Smooth muscle cell (in vitro differentiated cells): ENCODE measurements around the gene PCDHGB5. TPM values are rescaled to one million over a fixed set of nuclear protein-coding genes. Genes with fewer than 3 reads are reported as not detected.
"Not testable (repeated sequence)": the region's sequence is repeated elsewhere in the genome, so short reads cannot be mapped to it uniquely, and the experiment has no call there.

Experiments used
- DNase-seq: peaks from one replicate; lab custom pipeline; 2025; ENCODE audit not compliant: unreplicated experiment; lab: John Stamatoyannopoulos, UW
- H2AFZ ChIP-seq: fragments of 200-600 bp; sonication (generic); 2 replicates; pipeline ENCODE4 v1.6.0; 2016; ENCODE audit warnings: antibody characterized with exemption, low read depth, mild to moderate bottlenecking
- H3F3A ChIP-seq: fragments of 200-600 bp; sonication (generic); 2 replicates; pipeline ENCODE4 v1.6.0; 2017; ENCODE audit warnings: antibody characterized with exemption, low read depth
- H3K27ac ChIP-seq: fragments of 200-600 bp; sonication (generic); 2 replicates; pipeline ENCODE4 v1.5.1; 2016; ENCODE audit warnings: low read depth, mild to moderate bottlenecking
- H3K27me3 ChIP-seq: fragments of 200-600 bp; sonication (generic); 2 replicates; pipeline ENCODE4 v1.6.1; 2016; ENCODE audit warnings: low read depth, mild to moderate bottlenecking
- H3K36me3 ChIP-seq: fragments of 200-600 bp; sonication (generic); 2 replicates; pipeline ENCODE4 v1.5.1; 2016; ENCODE audit warnings: low read depth
- H3K4me1 ChIP-seq: fragments of 200-600 bp; sonication (generic); 2 replicates; pipeline ENCODE4 v1.5.1; 2016; ENCODE audit warnings: low read depth
- H3K4me2 ChIP-seq: fragments of 200-600 bp; sonication (generic); 2 replicates; pipeline ENCODE4 v1.6.0; 2016; ENCODE audit warnings: mild to moderate bottlenecking
- H3K4me3 ChIP-seq: fragments of 200-600 bp; sonication (generic); 2 replicates; pipeline ENCODE4 v1.5.1; 2016; ENCODE audit warnings: mild to moderate bottlenecking
- H3K79me2 ChIP-seq: fragments of 200-600 bp; sonication (generic); 2 replicates; pipeline ENCODE4 v1.6.0; 2016; ENCODE audit warnings: low read depth, mild to moderate bottlenecking
- H3K9ac ChIP-seq: fragments of 200-600 bp; sonication (generic); 2 replicates; pipeline ENCODE4 v1.6.0; 2016; ENCODE audit warnings: low read depth
- H3K9me3 ChIP-seq: fragments of 200-600 bp; sonication (generic); replicated peaks from 2 replicates; pipeline ENCODE4 v1.5.1; 2016; ENCODE audit warnings: low read depth
- H4K20me1 ChIP-seq: fragments of 200-600 bp; sonication (generic); 2 replicates; pipeline ENCODE4 v1.6.0; 2016; ENCODE audit warnings: low read depth
- CTCF ChIP-seq: fragments of 200-600 bp; sonication (generic); IDR thresholded peaks from 2 replicates; pipeline ENCODE4 v1.5.1; 2017; ENCODE audit warnings: borderline replicate concordance, mild to moderate bottlenecking, antibody characterized with exemption; ENCODE audit not compliant: insufficient read depth, poor library complexity, severe bottlenecking
- WGBS: methylation state at CpG from one replicate; pipeline ENCODE4 v1.1.7; 2016; ENCODE audit warnings: low lambda C conversion rate; 5-methylcytosine and 5-hydroxymethylcytosine counted together
- polyA plus RNA-seq: library from polyadenylated mRNA; unstranded; fragments of >200 nt; fragmentation: Nextera tagmentation; extraction: Ambion mirVana; gene quantifications from 2 replicates; pipeline ENCODE4 v1.2.1, GENCODE V29; 2016
- total RNA-seq: library from RNA; depleted of rRNA; stranded (reverse); fragments of >200 nt; gene quantifications from 2 replicates; pipeline ENCODE4 v1.2.3, GENCODE V29; 2014

The PCDHGB5 gene
- total and polyA plus RNA-seq, 2 experiments from 2014 or later: 3.3 to 4.2 TPM

GRCh38 chr5:141393267-141393666 lies 4.5 kb upstream of the PCDHGB5 start:
- DNase-seq: no peak
- Histone ChIP-seq H3K4me2 (no peak overlapping the region), H3K9me3 (peaks cover 52% of the 10 kb centered on the region)

GRCh38 chr5:141394401-141395187 lies 3.2 kb upstream of the PCDHGB5 start:
- H2AFZ ChIP-seq, H3K4me2 ChIP-seq, H3F3A ChIP-seq, H3K9ac ChIP-seq, H4K20me1 ChIP-seq, DNase-seq, H3K27ac ChIP-seq, H3K4me3 ChIP-seq, H3K4me1 ChIP-seq, H3K27me3 ChIP-seq: not testable (repeated sequence)
- peaks cover 37% of the 10 kb centered on the region for H3K36me3 ChIP-seq
- peaks cover 15% of the 10 kb centered on the region for H3K79me2 ChIP-seq
- WGBS: 98% methylated on average over 45 of the region's 53 CpGs
- H3K9me3 ChIP-seq: peaks cover 51% of the 10 kb centered on the region

More at GRCh38 chr5:141393267-141393666, 4.5 kb upstream of the PCDHGB5 start:
- no peak for TF ChIP-seq CTCF
- Histone ChIP-seq H3K4me3 (no peak overlapping the region), H3K36me3 (peaks cover 37% of the 10 kb centered on the region), H3K9ac (no peak overlapping the region), H3K27ac (no peak overlapping the region), H4K20me1 (no peaks in the 10 kb centered on the region), H3K27me3 (no peaks in the 10 kb centered on the region), H3F3A (no peaks in the 10 kb centered on the region), H2AFZ (no peak overlapping the region), H3K4me1 (no peaks in the 10 kb centered on the region), H3K79me2 (peaks cover 15% of the 10 kb centered on the region)
- 96% methylated on average over 21 of the region's 21 CpGs for WGBS

GRCh38 chr5:141398608-141399007 lies 861 bp downstream of the PCDHGB5 start:
- H3K9me3 ChIP-seq: peaks cover 25% of the 10 kb centered on the region
- WGBS: 96% methylated on average over 15 of the region's 15 CpGs
- no peak overlapping the region for H3K4me2 ChIP-seq
- H3F3A ChIP-seq: no peaks in the 10 kb centered on the region
- no peak overlapping the region for H2AFZ ChIP-seq
- H3K27me3 ChIP-seq: no peaks in the 10 kb centered on the region
- TF ChIP-seq CTCF: no peak
- H4K20me1 ChIP-seq: no peaks in the 10 kb centered on the region
- H3K9ac ChIP-seq: no peak overlapping the region
- H3K4me1 ChIP-seq: no peaks in the 10 kb centered on the region
- peaks cover 3% of the 10 kb centered on the region for H3K79me2 ChIP-seq
- H3K4me3 ChIP-seq: no peak overlapping the region
- peaks cover 4% of the 10 kb centered on the region for H3K36me3 ChIP-seq
- H3K27ac ChIP-seq: no peak overlapping the region
- DNase-seq: no peak

- Histone ChIP-seq H3K4me2 (no peak overlapping the region), H3F3A (no peaks in the 10 kb centered on the region), H3K4me3 (no peak overlapping the region), H3K27me3 (no peaks in the 10 kb centered on the region), H3K9ac (no peak overlapping the region), H3K27ac (no peak overlapping the region), H2AFZ (no peak overlapping the region), H4K20me1 (no peaks in the 10 kb centered on the region), H3K79me2 (peaks cover 3% of the 10 kb centered on the region), H3K36me3 (peaks cover 4% of the 10 kb centered on the region), H3K4me1 (no peaks in the 10 kb centered on the region), H3K9me3 (peaks cover 24% of the 10 kb centered on the region)
- 98% methylated on average over 54 of the region's 61 CpGs for WGBS
- TF ChIP-seq CTCF: no peak
- DNase-seq: no peak
Observed at GRCh38 chr5:141399555-141400258, 2.0 kb downstream of the PCDHGB5 start.
